CD4-positive, CD25-positive, alpha-beta regulatory T cell (primary cell): ENCODE measurements around the gene RNPS1. TPM values are rescaled to one million over a fixed set of nuclear protein-coding genes. Genes with fewer than 3 reads are reported as not detected.

ENCODE experiments used
- ATAC-seq, 2 donors: fragments of 150-1000 bp; cut with Tn5 transposase; one replicate each; pipeline ENCODE4 v1.10.0; 2021; ENCODE audit warnings: low read depth in 2 of 2, moderate number of reproducible peaks in 2 of 2, moderate library complexity in 1 of 2
- DNase-seq, 3 donors: peaks; one replicate each; pipeline versions ENCODE4 v3.0.0 to v3.0.0-alpha.2; 2012 to 2022; ENCODE audit warnings: mixed read lengths in 1 of 3
- H3K27ac ChIP-seq: one replicate; pipeline ENCODE4 v1.7.0; 2013; ENCODE audit warnings: mild to moderate bottlenecking, low read length; ENCODE audit not compliant: insufficient read depth, poor library complexity, severe bottlenecking
- H3K27me3 ChIP-seq: one replicate; pipeline ENCODE4 v1.7.0; 2013; ENCODE audit warnings: low read length; ENCODE audit not compliant: control insufficient read depth, insufficient read depth
- H3K36me3 ChIP-seq: one replicate; pipeline ENCODE4 v1.7.0; 2013; ENCODE audit warnings: mild to moderate bottlenecking, low read length, moderate library complexity; ENCODE audit not compliant: control insufficient read depth, insufficient read depth
- H3K4me1 ChIP-seq: 2 replicates; pipeline ENCODE4 v1.7.0; 2013; ENCODE audit warnings: mild to moderate bottlenecking, low read length; ENCODE audit not compliant: insufficient read depth, control insufficient read depth, poor library complexity, severe bottlenecking
- H3K4me3 ChIP-seq: one replicate; pipeline ENCODE4 v1.7.0; 2013; ENCODE audit warnings: low read depth, mild to moderate bottlenecking, low read length, moderate library complexity
- H3K9me3 ChIP-seq, 2 experiments: 1 replicate in 1 of 2; 2 replicates in 1 of 2; pipeline ENCODE4 v1.7.0; 2013; ENCODE audit warnings: low read length in 2 of 2, mild to moderate bottlenecking in 1 of 2, moderate library complexity in 1 of 2; ENCODE audit not compliant: control insufficient read depth in 2 of 2
- H3K27ac Mint-ChIP-seq, 3 donors: one replicate each; pipeline ENCODE4 v1.8.0; 2020 to 2022; ENCODE audit warnings: mild to moderate bottlenecking in 3 of 3, mixed read lengths in 3 of 3, moderate library complexity in 2 of 3
- H3K27me3 Mint-ChIP-seq: one replicate; pipeline ENCODE4 v1.8.0; 2022; ENCODE audit warnings: mild to moderate bottlenecking, mixed read lengths
- H3K36me3 Mint-ChIP-seq: one replicate; pipeline ENCODE4 v1.8.0; 2020; ENCODE audit warnings: mixed read lengths
- H3K4me1 Mint-ChIP-seq, 4 donors: one replicate each; pipeline ENCODE4 v1.8.0; 2020 to 2022; ENCODE audit warnings: mixed read lengths in 4 of 4, mild to moderate bottlenecking in 1 of 4
- H3K4me3 Mint-ChIP-seq, 4 donors: one replicate each; pipeline ENCODE4 v1.8.0; 2020 to 2022; ENCODE audit warnings: mild to moderate bottlenecking in 4 of 4, mixed read lengths in 4 of 4, moderate library complexity in 3 of 4
- H3K9me3 Mint-ChIP-seq, 7 donors: one replicate each; pipeline ENCODE4 v1.8.0; 2020 to 2022; ENCODE audit warnings: mixed read lengths in 7 of 7, mild to moderate bottlenecking in 3 of 7, moderate library complexity in 2 of 7
- polyA plus RNA-seq, 4 donors: library from polyadenylated mRNA; unstranded; fragments of 300-500 nt; fragmentation: Illumina TruSeq; gene quantifications; one replicate each; pipeline ENCODE4 v1.2.3, GENCODE V29; 2021
- total RNA-seq: library from RNA; stranded (reverse); gene quantifications from one replicate; pipeline ENCODE4 v1.2.3, GENCODE V29; 2022

RNPS1 gene
- total and polyA plus RNA-seq, 5 donors from 2014 or later = 189 to 230 (median 212) TPM

GRCh38 chr16:2278956-2279800 is 11.3 kb upstream of the RNPS1 start:
- no peaks in the 10 kb centered on the region for H3K27me3 Mint-ChIP-seq
- DNase-seq (no peak), ATAC-seq (no peak)
- Histone ChIP-seq H3K27me3 (no peaks in the 10 kb centered on the region), H3K9me3 (no peaks in the 10 kb centered on the region), H3K36me3 (no peaks in the 10 kb centered on the region), H3K27ac (no peak overlapping the region), H3K4me1 (no peaks in the 10 kb centered on the region), H3K4me3 (no peak overlapping the region)
- peaks cover 3% of the 10 kb centered on the region for H3K36me3 Mint-ChIP-seq
- H3K9me3 Mint-ChIP-seq = no peaks in the 10 kb centered on the region
- H3K27ac Mint-ChIP-seq = no peak overlapping the region
- no peak overlapping the region for H3K4me3 Mint-ChIP-seq
- no peaks in the 10 kb centered on the region for H3K4me1 Mint-ChIP-seq

GRCh38 chr16:2278272-2278608 is 10.3 kb upstream of the RNPS1 start:
- H3K4me3 ChIP-seq = no peak overlapping the region
- H3K36me3 Mint-ChIP-seq = no peaks in the 10 kb centered on the region
- H3K27ac ChIP-seq = no peak overlapping the region
- no peaks in the 10 kb centered on the region for H3K27me3 Mint-ChIP-seq
- no peaks in the 10 kb centered on the region for H3K4me1 ChIP-seq
- DNase-seq (no peak), ATAC-seq (no peak)
- no peak overlapping the region for H3K27ac Mint-ChIP-seq
- H3K9me3 Mint-ChIP-seq = no peaks in the 10 kb centered on the region
- H3K4me3 Mint-ChIP-seq = peak overlapping the region in 1 of 4 donors; percentile 32
- H3K27me3 ChIP-seq = no peaks in the 10 kb centered on the region
- no peaks in the 10 kb centered on the region for H3K4me1 Mint-ChIP-seq
- no peaks in the 10 kb centered on the region for H3K36me3 ChIP-seq
- no peaks in the 10 kb centered on the region for H3K9me3 ChIP-seq

- no peaks in the 10 kb centered on the region for H3K4me1 ChIP-seq
- no peaks in the 10 kb centered on the region for H3K9me3 ChIP-seq
- H3K27ac ChIP-seq = no peak overlapping the region
- no peak overlapping the region for H3K4me3 ChIP-seq
- no peaks in the 10 kb centered on the region for H3K36me3 ChIP-seq
- Mint-ChIP-seq H3K36me3 (no peaks in the 10 kb centered on the region), H3K27me3 (no peaks in the 10 kb centered on the region), H3K4me3 (no peak overlapping the region), H3K4me1 (no peaks in the 10 kb centered on the region), H3K27ac (no peak overlapping the region), H3K9me3 (no peaks in the 10 kb centered on the region)
- DNase-seq (no peak), ATAC-seq (no peak)
- H3K27me3 ChIP-seq = no peaks in the 10 kb centered on the region
Measured at GRCh38 chr16:2277466-2278271, 9.7 kb upstream of the RNPS1 start.

GRCh38 chr16:2276368-2277195 is 8.7 kb upstream of the RNPS1 start:
- no peaks in the 10 kb centered on the region for H3K9me3 ChIP-seq
- no peaks in the 10 kb centered on the region for H3K27me3 ChIP-seq
- no peak overlapping the region for H3K4me3 ChIP-seq
- H3K4me3 Mint-ChIP-seq = no peak overlapping the region
- no peaks in the 10 kb centered on the region for H3K9me3 Mint-ChIP-seq
- ATAC-seq (no peak), DNase-seq (no peak)
- H3K4me1 Mint-ChIP-seq = no peaks in the 10 kb centered on the region
- H3K27ac Mint-ChIP-seq = no peak overlapping the region
- H3K27ac ChIP-seq = no peak overlapping the region
- no peaks in the 10 kb centered on the region for H3K27me3 Mint-ChIP-seq
- no peaks in the 10 kb centered on the region for H3K4me1 ChIP-seq
- no peaks in the 10 kb centered on the region for H3K36me3 Mint-ChIP-seq
- H3K36me3 ChIP-seq = no peaks in the 10 kb centered on the region

- Mint-ChIP-seq H3K9me3 (no peaks in the 10 kb centered on the region), H3K36me3 (no peaks in the 10 kb centered on the region), H3K27ac (no peak overlapping the region), H3K4me3 (no peak overlapping the region), H3K4me1 (no peaks in the 10 kb centered on the region), H3K27me3 (no peaks in the 10 kb centered on the region)
- H3K4me1 ChIP-seq = no peaks in the 10 kb centered on the region
- no peak for DNase-seq
- no peak for ATAC-seq
- H3K9me3 ChIP-seq = no peaks in the 10 kb centered on the region
- H3K27me3 ChIP-seq = no peaks in the 10 kb centered on the region
- no peak overlapping the region for H3K27ac ChIP-seq
- H3K4me3 ChIP-seq = no peak overlapping the region
- H3K36me3 ChIP-seq = no peaks in the 10 kb centered on the region
Measured at GRCh38 chr16:2275476-2276367, 7.8 kb upstream of the RNPS1 start.

- H3K4me1 ChIP-seq = peaks cover 11% of the 10 kb centered on the region
- DNase-seq (no peak), ATAC-seq (no peak)
- H3K4me1 Mint-ChIP-seq = peaks cover 0 to 10% (median 5%) of the 10 kb centered on the region in 4 donors
- H3K27ac Mint-ChIP-seq = no peak overlapping the region
- no peaks in the 10 kb centered on the region for H3K9me3 ChIP-seq
- no peaks in the 10 kb centered on the region for H3K27me3 ChIP-seq
- no peaks in the 10 kb centered on the region for H3K9me3 Mint-ChIP-seq
- no peak overlapping the region for H3K27ac ChIP-seq
- no peak overlapping the region for H3K4me3 Mint-ChIP-seq
- H3K4me3 ChIP-seq = no peak overlapping the region
- no peaks in the 10 kb centered on the region for H3K36me3 Mint-ChIP-seq
- no peaks in the 10 kb centered on the region for H3K27me3 Mint-ChIP-seq
- H3K36me3 ChIP-seq = no peaks in the 10 kb centered on the region
Measured at GRCh38 chr16:2273931-2274330, 6.0 kb upstream of the RNPS1 start.

GRCh38 chr16:2273484-2273883 is 5.6 kb upstream of the RNPS1 start:
- Mint-ChIP-seq H3K36me3 (no peaks in the 10 kb centered on the region), H3K9me3 (no peaks in the 10 kb centered on the region), H3K27me3 (no peaks in the 10 kb centered on the region), H3K27ac (no peak overlapping the region), H3K4me1 (peaks cover 0 to 11% (median 6%) of the 10 kb centered on the region in 4 donors), H3K4me3 (peak overlapping the region in 1 of 4 donors; percentile 27)
- DNase-seq (no peak), ATAC-seq (no peak)
- no peak overlapping the region for H3K27ac ChIP-seq
- H3K27me3 ChIP-seq = no peaks in the 10 kb centered on the region
- H3K9me3 ChIP-seq = no peaks in the 10 kb centered on the region
- H3K4me1 ChIP-seq = peaks cover 15% of the 10 kb centered on the region
- no peak overlapping the region for H3K4me3 ChIP-seq
- no peaks in the 10 kb centered on the region for H3K36me3 ChIP-seq
